Fibroblast of villous mesenchyme (primary cell): Measurements from ENCODE around the gene APEH. TPM values are rescaled to one million over a fixed set of nuclear protein-coding genes. Genes with fewer than 3 reads are reported as not detected.

Source experiments
- DNase-seq: peaks from one replicate; pipeline ENCODE4 v3.0.0-alpha.2; 2010; ENCODE audit warnings: low read depth
- H3K4me3 ChIP-seq: 2 replicates; pipeline ENCODE4 v1.5.1; 2011; ENCODE audit warnings: low read depth, mild to moderate bottlenecking, low read length
- CTCF ChIP-seq: IDR thresholded peaks from 2 replicates; pipeline ENCODE4 v1.5.1; 2012; ENCODE audit warnings: low read depth, mild to moderate bottlenecking, low read length; ENCODE audit not compliant: insufficient read depth
- small RNA-seq: library from RNA; depleted of rRNA; stranded (forward); fragments of <200 nt; gene quantifications from one replicate; pipeline ENCODE3, GENCODE V24; 2012
- total RNA-seq: library from RNA; depleted of rRNA; stranded (reverse); fragments of >200 nt; gene quantifications from 2 replicates; pipeline ENCODE4 v1.2.3, GENCODE V29; 2012

Gene APEH
- total RNA-seq, 1 donor = 109 TPM

- no peak overlapping the region for H3K4me3 ChIP-seq
- no peak for TF ChIP-seq CTCF
- DNase-seq = no peak
Measured at GRCh38 chr3:49727154-49727923, 53.2 kb downstream of the APEH start.

GRCh38 chr3:49727924-49728361 lies 53.8 kb downstream of the APEH start:
- TF ChIP-seq CTCF = no peak
- DNase-seq = no peak
- no peak overlapping the region for H3K4me3 ChIP-seq

GRCh38 chr3:49729966-49730609 lies 55.9 kb downstream of the APEH start:
- TF ChIP-seq CTCF = no peak
- no peak overlapping the region for H3K4me3 ChIP-seq
- DNase-seq = no peak

GRCh38 chr3:49732597-49732996 lies 58.4 kb downstream of the APEH start:
- DNase-seq = no peak
- H3K4me3 ChIP-seq = no peak overlapping the region
- no peak for TF ChIP-seq CTCF

GRCh38 chr3:49733551-49733950 lies 59.4 kb downstream of the APEH start:
- peak; percentile 36 for DNase-seq
- TF ChIP-seq CTCF = no peak
- no peak overlapping the region for H3K4me3 ChIP-seq

Small RNAs within 50 kb of the gene (small RNA-seq; reads per million reads assigned to genes)
- gene AMIGO3 = not detected

Other genes starting within 250 kb of the APEH start
- 3.9 and 4.7 TPM in 2 replicates for gene NICN1, start 245.0 kb upstream of the APEH start, total RNA-seq
- gene DAG1, start 204.1 kb upstream of the APEH start, total RNA-seq = 61.2 and 88.5 TPM in 2 replicates
- under 0.01 TPM in 2 replicates for gene BSN, start 119.9 kb upstream of the APEH start, total RNA-seq
- gene MST1, start 15.1 kb downstream of the APEH start, total RNA-seq = 1.7 and 5.2 TPM in 2 replicates
- gene RNF123, start 15.2 kb downstream of the APEH start, total RNA-seq = 25.8 and 31.5 TPM in 2 replicates
- gene AMIGO3, start 45.3 kb downstream of the APEH start, total RNA-seq = 0.43 and 1.6 TPM in 2 replicates
- 30.2 and 31.6 TPM in 2 replicates for gene GMPPB, start 49.6 kb downstream of the APEH start, total RNA-seq
- gene IP6K1, start 112.2 kb downstream of the APEH start, total RNA-seq = 45.1 and 47.9 TPM in 2 replicates
- not detected in 2 replicates for gene CDHR4, start 125.5 kb downstream of the APEH start, total RNA-seq
- 4.7 and 11.0 TPM in 2 replicates for gene INKA1, start 128.9 kb downstream of the APEH start, total RNA-seq
- 44.0 and 48.0 TPM in 2 replicates for gene UBA7, start 139.6 kb downstream of the APEH start, total RNA-seq
- 3.0 and 3.5 TPM in 2 replicates for gene TRAIP, start 182.2 kb downstream of the APEH start, total RNA-seq
- not detected in 2 replicates for gene CAMKV, start 195.6 kb downstream of the APEH start, total RNA-seq
- gene MST1R, start 229.5 kb downstream of the APEH start, total RNA-seq = under 0.01 and 0.32 TPM in 2 replicates